ENCODE results near the gene MEMO1.

DNA sequence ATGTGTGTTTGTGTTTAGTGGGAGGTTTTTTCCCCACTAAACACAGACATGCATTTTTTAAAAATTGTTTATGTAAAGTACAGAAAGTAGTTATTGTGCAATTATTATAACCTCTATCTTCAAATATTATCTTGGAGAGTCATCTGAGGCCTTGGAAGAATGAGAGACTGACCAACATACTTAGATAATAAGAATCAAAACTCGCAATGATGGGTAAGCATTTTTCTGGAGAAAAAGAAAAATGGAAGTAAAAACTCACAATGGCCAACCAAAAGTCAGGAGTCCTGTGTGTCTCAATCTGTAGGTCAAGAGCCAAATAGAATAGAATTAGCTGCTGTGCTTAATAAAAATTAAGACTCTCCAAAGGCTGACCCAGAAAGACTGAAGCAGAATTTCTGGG lies 43.0 kb downstream of the MEMO1 start:
- TF ChIP-seq, protein P1, sequence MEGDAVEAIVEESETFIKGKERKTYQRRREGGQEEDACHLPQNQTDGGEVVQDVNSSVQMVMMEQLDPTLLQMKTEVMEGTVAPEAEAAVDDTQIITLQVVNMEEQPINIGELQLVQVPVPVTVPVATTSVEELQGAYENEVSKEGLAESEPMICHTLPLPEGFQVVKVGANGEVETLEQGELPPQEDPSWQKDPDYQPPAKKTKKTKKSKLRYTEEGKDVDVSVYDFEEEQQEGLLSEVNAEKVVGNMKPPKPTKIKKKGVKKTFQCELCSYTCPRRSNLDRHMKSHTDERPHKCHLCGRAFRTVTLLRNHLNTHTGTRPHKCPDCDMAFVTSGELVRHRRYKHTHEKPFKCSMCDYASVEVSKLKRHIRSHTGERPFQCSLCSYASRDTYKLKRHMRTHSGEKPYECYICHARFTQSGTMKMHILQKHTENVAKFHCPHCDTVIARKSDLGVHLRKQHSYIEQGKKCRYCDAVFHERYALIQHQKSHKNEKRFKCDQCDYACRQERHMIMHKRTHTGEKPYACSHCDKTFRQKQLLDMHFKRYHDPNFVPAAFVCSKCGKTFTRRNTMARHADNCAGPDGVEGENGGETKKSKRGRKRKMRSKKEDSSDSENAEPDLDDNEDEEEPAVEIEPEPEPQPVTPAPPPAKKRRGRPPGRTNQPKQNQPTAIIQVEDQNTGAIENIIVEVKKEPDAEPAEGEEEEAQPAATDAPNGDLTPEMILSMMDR (optimal IDR thresholded peaks at IDR 0.05 in 1 of 3, IDR thresholded peaks at IDR 0.05 in 1 of 3, conservative IDR thresholded peaks at IDR 0.05 in 1 of 3; ENCODE audit: extremely low read depth in 1 of 3, insufficient read depth in 2 of 3, low read length in 3 of 3) = no peak
- no peak for TF ChIP-seq EZH2 (IDR thresholded peaks at IDR 0.05; ENCODE audit: low read length)

Data from keratinocyte (primary cell).